HuH-7 (cell line): ENCODE measurements around the gene ZNF621.
"Not testable (repeated sequence)": the region's sequence is repeated elsewhere in the genome, so short reads cannot be mapped to it uniquely, and the experiment has no call there.

ENCODE experiments used
- DNase-seq: peaks from one replicate; pipeline ENCODE4 v3.0.0; 2011; ENCODE audit warnings: low spot score

ZNF621 gene

DNA sequence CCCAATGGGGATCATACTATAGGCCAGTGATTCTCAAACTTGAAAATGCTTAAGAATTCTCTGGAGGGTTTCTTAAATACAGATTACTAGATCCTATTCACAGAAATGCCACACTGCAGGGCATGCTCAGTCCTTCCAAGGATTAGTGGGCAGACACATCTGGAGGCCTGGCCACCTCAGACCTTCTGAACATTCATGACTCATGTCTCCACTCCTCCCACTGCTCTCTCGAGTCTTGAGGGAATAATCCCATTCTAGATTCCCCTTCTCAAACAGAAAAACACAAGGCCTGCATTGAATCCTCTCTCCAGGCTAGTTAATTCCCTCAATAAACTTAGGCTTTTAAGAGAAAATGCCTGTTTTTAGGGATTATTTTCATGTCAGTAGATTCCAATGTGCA, 22.1 kb downstream of the ZNF621 start:
- DNase-seq: no peak

- no peak for DNase-seq
Measured at GRCh38 chr3:40550167-40550566, 25.4 kb downstream of the ZNF621 start.

DNA sequence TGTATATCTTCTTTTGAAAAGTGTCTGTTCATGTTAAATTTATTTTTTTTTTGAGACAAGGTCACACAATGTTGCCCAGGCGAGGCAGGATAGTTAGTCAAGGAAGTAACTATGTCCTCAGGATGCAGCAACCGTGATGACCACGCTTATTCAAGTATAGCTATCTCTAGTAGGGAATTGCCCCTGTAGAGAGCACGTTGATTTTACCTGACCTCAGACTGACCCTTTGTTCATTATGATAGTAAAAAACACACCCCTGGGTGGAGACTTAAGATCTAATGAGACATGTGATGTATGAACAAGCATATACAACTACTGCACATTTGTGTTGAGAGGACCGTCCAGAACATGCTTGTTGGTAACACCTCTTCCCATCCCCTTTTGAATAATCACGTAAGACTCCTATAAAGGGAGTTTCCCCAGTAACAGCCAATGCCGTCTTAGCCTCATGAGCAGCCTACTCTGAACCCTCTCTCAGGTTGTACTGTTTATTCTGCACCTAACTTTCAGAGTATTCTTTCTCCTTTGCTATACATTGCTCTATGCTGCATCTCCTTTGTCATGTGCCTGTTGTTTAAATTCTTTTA, 32.9 kb downstream of the ZNF621 start:
- DNase-seq: no peak

DNA sequence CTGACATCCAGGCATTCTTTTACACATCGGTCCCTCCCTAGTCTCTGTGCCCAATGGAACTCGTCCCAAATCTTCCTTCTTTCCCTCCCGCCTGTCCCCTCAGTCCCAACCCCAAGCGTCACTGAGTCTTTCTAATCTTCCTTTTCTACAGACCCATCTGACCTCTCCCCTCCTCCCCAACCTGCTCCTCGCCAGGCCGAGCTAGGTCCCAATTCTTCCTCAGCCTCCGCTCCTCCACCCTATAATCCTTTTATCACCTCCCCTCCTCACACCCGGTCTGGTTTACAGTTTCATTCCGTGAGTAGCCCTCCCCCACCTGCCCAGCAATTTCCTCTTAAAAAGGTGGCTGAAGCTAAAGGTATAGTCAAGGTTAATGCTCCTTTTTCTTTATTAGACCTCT, 37.7 kb downstream of the ZNF621 start:
- DNase-seq: not testable (repeated sequence)

DNA sequence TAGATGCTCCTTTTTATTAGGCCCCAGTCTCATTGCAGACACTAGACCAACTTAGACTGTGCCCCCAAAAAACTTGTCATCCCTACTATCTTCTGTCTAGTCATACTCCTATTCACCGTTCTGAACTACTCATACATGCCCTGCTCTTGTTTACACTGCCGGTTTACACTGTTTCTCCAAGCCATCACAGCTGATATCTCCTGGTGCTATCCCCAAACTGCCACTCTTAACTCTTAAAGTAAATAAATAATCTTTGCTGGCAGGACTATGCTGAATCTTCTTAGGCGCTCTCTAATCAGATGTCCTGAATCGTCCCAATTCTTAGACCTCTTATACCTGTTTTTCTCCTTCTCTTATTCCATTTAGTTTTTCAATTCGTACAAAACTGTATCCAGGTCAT, 40.9 kb downstream of the ZNF621 start:
- not testable (repeated sequence) for DNase-seq

DNA sequence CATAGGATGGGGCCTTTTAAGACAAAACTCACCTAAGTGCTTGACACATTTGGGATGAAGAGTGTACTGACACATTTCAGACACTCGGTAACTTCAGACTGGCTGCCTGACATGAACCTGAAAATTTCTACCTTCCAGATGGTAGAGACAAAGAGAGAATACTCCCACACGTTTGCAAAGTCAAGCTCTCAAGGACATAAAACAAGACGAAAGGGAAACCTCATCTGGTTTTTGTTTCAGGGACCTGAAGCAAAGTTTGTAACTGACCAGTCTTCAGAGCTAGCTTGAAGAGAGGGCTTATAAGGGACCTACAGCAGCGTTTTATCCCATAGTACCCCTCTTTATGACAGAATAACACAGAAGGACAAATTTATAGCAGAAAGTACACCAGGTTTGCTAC, 41.9 kb downstream of the ZNF621 start:
- no peak for DNase-seq

DNA sequence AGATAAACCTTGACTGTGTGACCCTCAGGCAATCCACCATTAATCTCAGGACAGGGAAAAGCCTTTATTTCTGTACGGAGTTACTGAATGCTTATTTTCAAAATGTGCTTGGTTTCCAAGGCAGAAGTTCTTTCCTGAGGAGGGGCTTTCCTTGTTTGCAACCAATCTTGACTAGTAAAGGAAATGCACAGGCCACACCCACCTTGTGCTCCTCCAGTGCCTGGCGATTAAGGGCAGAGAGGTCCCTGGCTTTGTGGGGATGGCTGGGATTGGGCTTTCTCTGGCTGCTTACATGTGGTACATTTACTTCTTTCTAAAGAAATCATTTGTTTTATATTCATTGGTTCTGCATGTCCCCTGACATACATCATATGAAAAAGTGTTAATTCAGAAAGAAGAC, 47.8 kb downstream of the ZNF621 start:
- DNase-seq: no peak

GRCh38 chr3:40574050-40574449, 49.3 kb downstream of the ZNF621 start:
- DNase-seq: no peak

- DNase-seq: no peak
Measured at GRCh38 chr3:40574661-40575060, 49.9 kb downstream of the ZNF621 start.

- DNase-seq: no peak
Measured at GRCh38 chr3:40576396-40576795, 51.6 kb downstream of the ZNF621 start.

DNA sequence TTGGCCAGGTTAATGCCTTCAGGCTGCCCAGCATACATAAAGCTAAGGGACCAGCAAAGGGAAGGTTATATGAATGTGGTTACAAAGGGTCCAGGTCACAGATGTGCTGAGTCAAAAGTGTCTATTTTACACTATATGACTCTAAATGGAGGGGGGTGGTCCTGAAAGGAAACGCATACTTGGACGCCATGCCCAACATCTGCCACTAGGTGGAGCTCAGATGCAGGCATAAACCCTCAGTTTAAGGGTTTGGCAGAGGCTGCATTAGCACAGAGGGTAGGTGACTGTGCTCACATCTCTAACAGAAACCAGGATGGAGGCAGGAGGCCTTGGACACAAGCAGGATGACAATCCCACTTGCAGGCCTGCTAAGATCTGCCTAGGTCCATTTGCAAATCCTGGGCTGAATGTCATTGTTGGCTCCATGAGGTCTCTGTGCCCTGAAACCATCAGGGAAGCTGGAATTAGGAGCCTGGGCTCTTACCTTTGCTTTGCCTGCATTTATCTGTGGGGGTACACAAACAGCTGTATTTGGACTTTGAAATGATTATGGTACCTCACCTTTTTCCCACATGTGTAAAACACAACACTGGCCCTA, 55.8 kb downstream of the ZNF621 start:
- peak; percentile 78 for DNase-seq

DNA sequence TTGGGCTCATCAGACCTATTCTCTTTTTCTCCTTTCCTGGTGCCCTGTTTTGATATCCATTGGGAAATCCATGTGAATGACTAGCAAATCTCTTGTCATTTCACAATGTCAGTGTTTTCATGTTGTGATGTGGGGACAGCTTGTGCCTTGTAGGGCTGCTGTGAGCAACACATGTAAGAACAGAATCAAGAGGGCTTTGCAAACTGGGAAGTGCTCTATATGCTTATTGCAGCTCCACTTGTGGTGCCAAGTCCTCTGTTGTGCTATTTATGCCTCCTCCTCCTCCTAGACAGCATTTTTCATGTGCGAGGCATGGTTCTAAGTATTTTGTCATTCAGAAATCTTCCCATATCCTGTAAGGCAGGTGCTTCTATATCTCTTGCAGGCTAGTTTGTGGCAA, 56.4 kb downstream of the ZNF621 start:
- DNase-seq: no peak

DNA sequence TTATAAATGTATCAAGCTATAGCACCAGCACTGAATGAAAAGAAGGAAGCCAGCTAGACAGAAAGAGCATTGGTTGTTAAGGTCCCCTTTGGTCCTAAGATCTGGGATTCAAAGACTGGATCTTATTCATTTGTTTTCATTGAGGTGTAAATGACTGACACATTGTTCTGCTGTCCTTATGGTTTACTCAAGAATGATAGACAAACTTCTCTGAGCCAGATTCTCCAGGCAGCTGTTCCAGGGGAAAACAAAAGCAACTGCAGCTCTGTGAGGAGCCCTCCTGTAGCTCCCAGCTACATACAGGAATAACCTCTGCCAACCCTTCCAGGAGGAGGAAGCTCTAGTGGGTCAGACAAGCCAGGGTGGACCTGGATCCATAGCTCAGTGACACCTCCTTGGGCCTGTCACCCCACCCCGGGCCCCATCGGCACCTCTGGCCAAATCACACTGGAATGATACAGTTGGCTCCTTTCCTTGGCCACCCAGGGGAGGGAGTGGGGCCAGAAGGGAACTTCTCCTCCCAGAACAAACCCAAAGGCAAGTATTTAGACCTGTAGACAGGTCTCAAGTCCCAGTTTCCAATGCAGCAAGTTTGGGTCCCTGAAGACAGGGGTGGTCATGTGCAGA, 57.8 kb downstream of the ZNF621 start:
- no peak for DNase-seq

DNA sequence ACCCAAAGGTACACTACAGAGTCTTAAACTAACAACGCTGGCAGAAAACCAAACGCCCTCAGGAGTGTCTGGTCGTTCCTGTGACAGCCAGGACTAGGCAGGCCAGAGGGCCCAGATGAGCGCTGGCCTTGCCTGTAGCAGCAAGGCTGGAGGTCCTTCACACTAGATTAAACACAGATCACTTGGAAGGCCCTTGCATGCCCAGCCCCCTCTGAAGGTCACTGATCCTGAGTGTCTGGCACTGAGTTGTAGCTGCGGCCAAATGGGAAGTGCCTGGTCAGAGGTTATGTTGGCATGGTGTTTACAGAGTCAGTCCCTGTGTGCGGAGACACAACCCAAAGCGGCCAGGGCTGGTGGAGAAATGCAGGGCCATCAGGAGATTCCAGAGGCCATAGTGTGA, 58.9 kb downstream of the ZNF621 start:
- no peak for DNase-seq

DNA sequence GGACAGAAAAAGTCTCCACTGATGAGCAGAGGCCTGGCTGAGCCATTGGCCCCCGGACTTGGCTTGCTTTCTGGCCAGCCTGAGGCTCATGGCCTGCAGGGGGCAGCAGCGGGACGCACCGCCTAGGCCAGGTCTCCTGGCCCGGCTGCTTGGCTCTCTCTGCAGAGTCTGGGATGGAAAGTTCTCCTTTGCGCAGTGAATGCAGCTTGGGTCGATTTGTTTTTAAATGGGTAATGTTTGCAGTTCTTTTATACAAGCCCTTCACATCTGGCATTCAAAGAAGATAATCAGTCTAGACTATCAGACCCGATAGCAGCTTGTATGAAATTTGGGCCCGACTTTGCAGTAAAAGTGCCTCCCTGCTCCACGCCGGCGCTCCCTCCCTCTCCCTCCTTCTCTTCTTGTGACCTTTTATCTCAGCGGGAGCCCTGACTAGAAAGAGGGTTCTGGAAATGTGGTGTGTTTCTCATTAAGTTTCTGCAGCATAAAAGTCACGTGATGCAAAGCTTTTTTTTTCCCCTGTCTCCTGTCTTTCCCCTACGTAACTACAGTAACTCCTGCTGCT, 59.9 kb downstream of the ZNF621 start:
- peak; percentile 87 for DNase-seq

DNA sequence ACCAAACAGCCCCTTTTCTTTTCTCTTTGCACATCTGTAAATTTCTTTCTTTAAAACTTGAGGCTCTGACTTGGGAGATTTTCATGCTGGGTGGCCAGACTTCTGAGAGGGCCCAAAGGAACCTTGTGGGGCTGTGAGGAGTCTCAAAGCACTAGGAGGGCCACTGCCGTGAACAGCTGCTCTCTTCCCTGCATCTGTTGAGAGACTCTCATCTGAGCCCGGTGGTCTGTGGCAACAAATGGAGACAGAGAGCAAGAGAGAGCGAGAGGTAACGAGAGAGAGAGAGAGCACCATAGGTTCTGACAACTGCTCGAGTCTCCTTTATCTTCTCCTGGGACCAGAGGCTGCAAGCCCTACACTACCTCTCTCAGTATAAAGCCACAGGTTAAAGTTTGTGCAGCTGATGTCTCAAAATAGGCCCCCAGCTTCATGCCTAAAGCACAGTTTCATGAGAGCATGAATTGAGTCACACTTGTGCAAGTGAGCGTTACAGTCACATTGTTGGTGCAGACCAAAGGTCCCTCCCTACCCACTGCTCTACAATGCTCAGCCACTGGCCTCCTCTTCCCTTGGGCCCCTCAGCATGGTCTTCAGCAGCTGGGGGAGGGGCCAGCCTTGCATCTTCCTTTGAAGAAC, 60.7 kb downstream of the ZNF621 start:
- no peak for DNase-seq

- no peak for DNase-seq
Measured at GRCh38 chr3:40586901-40587300, 62.1 kb downstream of the ZNF621 start.

- DNase-seq: peak; percentile 14
Measured at GRCh38 chr3:40588406-40588805, 63.6 kb downstream of the ZNF621 start.
